HG03095 (cell line): ENCODE results near the gene SYNDIG1.

Experiments used
- ATAC-seq: cut with Tn5 transposase; IDR thresholded peaks from one replicate; pipeline ENCODE4 v1.9.1; 2021; ENCODE audit warnings: moderate library complexity; ENCODE audit not compliant: unreplicated experiment

The SYNDIG1 gene

DNA sequence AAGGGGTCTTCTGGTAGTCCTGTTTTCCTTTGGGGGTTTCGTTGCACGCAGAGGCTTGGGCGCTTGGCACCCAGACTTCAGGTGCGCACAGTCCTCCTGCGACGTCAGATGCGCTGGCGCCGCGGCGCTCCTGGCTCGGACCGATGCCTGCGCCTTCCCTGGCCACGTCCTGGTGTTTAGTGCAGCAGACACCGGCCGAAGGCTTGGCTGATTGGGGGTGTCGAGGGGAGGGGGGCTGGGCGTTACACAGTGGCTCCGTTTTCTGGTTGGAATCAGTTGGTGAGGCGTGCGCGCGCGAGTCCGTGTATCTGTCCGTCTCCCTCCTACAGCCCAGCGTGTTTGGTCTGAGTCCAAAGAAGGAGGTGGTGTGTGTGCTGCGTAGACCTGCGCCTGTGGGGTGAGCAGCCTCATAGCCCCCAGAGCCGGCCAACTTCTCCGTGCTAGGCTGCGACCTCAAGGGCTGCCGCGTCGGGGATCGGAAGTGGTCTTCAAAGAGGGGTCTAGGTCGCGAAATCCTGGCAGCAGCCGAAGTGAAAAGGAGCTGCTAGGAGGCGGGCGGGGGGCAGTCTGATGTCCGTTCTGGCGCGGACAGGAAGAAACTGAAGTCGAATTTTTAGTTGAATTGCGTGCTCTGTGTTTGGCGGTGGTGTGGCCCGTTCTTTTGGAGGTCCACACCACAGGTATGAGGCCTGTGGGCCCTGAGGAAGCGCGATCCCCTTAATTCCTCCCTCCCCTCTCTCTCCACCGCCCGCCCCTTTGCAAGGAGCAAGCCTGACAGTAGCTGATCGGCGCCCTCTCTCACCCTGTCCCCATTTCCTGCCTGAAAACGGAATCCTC is 1.5 kb downstream of the SYNDIG1 start:
- ATAC-seq = no peak

- no peak for ATAC-seq
Measured at GRCh38 chr20:24472426-24472825, 3.0 kb downstream of the SYNDIG1 start.

- ATAC-seq = no peak
Measured at GRCh38 chr20:24473435-24474223, 4.2 kb downstream of the SYNDIG1 start.

- no peak for ATAC-seq
Measured at GRCh38 chr20:24477831-24478547, 8.6 kb downstream of the SYNDIG1 start.

GRCh38 chr20:24478584-24478983 is 9.2 kb downstream of the SYNDIG1 start:
- ATAC-seq = no peak

DNA sequence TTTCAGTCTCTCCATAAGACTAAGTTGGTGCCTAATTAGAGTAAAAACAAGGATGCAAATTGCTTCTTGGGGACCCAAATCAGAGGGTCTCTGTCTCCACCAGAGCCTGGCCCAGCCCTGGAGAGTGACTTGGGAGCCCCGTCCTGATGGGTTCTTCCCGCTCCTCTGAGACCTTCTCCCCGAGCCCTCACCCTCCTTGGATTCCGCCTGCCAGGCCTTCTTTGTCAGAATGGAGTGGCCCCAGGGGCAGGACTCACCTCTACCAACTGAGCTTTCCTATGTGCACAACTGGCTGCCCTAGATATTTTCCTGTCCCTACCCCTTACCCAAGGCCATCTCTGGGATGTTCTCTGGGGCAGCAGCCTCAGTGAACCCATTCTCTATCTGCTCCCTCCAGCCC is 9.7 kb downstream of the SYNDIG1 start:
- no peak for ATAC-seq

GRCh38 chr20:24479595-24479994 is 10.2 kb downstream of the SYNDIG1 start:
- no peak for ATAC-seq

- no peak for ATAC-seq
Measured at GRCh38 chr20:24480509-24480908, 11.1 kb downstream of the SYNDIG1 start.

- ATAC-seq = no peak
Measured at GRCh38 chr20:24481173-24481572, 11.7 kb downstream of the SYNDIG1 start.

- no peak for ATAC-seq
Measured at GRCh38 chr20:24483435-24484080, 14.1 kb downstream of the SYNDIG1 start.

- no peak for ATAC-seq
Measured at GRCh38 chr20:24484081-24484450, 14.6 kb downstream of the SYNDIG1 start.

GRCh38 chr20:24485981-24486380 is 16.6 kb downstream of the SYNDIG1 start:
- ATAC-seq = no peak

DNA sequence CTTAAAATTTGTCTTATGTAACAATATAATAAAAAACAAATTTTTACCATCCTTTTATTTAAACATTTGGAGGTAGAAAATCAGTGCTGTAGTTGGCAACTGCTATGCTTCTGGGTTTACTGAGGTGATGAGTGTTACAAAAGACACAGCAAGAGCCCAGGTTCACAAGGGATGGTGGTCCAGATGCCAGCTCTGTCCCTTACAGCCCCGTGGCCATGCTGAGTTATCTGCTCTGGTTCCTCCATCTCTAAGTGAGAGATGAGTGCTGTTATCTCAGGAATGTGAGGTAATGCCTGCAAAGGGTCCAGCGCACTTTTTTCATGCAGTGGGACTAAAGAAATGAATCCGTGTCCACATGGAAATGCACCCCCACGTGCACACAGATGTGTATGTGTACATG is 17.8 kb downstream of the SYNDIG1 start:
- ATAC-seq = no peak

DNA sequence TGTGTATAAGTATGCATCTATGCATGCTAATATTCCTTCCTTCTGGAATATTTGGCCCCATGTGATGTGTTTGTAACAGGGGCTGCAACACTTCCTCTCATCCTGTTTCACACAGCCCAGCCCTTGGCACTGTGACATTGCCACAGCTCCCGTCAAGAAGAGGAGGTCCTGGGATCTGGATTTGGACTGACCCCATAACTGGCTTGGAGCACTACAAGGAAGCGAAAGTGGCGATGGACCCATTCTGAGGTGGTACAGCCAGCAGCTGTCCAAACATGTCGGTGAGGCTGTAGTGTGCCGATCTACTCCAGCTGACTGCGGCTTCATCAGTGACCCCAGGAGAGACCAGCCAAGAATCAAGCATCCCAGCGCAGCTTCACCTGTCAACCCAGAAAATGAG is 18.2 kb downstream of the SYNDIG1 start:
- ATAC-seq = no peak

DNA sequence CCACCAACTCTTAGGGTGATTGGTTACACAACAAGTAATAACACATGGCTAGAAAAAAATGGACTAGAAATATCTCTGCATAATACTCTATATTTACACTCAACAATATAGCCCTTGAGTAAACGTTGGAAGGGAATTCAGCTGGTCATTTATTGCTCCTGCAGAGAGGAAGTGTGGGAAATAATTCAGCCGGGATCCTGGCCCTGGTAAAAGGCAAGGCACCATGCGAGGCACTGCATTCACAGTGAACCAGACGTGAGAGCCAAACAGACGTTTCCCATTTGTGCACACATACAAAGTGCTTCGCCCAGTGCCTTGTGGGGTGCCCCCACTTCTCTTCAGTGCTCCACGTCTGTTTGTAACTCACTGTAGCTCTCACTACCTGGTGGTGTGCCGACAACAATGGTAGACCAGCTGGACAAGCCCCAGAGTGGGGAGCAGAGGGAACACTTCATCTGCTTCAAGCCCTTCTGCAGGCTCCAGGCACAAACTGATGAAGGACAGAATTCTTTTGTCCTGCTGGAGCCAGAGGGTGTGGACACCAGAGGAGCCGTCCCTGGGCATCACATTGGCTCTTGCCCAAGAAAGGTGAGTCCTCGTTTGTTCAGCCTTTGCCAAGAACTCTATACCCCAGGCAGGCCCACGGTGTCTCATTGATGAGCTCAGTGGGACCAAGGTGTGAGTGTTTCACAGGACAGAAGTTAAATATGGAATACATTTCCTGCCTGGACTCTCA is 18.8 kb downstream of the SYNDIG1 start:
- no peak for ATAC-seq

DNA sequence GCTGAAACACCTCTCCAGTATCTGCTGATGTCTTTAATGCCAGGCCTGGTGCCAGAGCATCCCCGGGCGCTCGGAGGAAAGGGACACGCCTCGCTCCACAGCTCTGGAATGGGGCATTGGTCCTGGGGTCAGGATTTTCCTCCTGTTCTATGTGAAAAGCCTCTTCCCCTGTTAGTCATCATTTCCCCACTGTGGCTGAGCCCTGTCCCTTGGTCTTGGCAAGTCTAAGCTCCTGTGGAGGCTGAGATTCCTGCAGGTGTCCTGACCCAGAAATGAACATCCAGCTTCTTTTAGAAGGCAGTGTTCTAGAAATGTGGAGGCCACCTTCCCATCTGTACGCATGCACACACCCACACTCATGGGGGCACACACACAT is 19.4 kb downstream of the SYNDIG1 start:
- no peak for ATAC-seq

- no peak for ATAC-seq
Measured at GRCh38 chr20:24489193-24489592, 19.8 kb downstream of the SYNDIG1 start.

DNA sequence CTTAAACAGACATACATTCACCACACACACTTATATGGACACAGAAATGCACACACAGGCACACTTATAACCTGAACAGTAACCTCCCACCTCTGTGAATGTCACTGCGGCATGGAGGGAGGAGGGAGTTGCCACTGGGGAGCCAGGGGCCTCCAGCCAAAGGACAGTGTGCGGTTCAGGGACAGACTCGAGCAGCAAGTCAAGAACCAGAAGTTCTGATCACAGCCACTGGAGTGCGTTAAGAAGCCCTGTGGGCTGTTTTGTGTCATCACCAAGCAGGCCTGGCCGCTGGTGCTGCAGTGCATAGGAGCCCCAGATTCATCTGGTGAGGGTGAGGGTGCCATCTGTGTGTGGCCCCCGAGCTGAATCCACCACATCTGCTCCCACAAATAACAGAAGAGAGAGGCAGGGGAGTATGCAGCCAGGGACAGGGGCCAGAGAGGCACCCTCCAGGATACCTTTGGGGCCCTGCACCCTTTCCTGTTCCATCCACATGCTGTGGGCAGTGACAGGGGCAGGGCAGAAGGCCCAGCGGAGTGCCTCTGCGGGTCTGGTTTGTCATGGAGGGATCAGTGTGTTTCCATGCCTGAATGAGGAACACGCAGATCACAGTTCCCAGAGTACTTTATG is 20.3 kb downstream of the SYNDIG1 start:
- no peak for ATAC-seq

GRCh38 chr20:24490598-24490997 is 21.2 kb downstream of the SYNDIG1 start:
- ATAC-seq = no peak
